ENCODE results near the gene PATJ. TPM values are rescaled to one million over a fixed set of nuclear protein-coding genes. Genes with fewer than 3 reads are reported as not detected.
"Not testable (repeated sequence)": the region's sequence is repeated elsewhere in the genome, so short reads cannot be mapped to it uniquely, and the experiment has no call there.

Gene PATJ
- total RNA-seq, 2 donors from 2014 or later = 47.8 to 64.5 TPM

DNA sequence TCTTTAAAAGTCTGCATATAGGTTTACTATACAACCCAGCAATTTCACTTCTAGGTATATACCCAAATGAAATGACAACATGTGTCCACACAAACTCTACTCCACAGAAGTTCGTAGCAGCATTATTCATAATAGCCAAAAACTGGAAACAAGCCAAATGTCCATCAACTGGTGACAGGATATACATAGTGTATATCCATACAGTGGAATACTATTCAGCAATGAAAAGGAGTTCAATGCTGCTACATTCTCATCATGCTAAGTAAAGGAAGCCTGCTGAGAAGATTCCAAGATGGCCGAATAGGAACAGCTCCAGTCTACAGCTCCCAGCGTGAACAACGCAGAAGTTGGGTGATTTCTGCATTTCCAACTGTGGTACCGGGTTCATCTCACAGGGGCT, 200.6 kb downstream of the PATJ start:
- H3K9me3 ChIP-seq = no peaks in the 10 kb centered on the region
- H3K27ac ChIP-seq = no peak overlapping the region
- no peaks in the 10 kb centered on the region for H3K4me1 ChIP-seq (ENCODE audit: control insufficient read depth in 1 of 2, low read depth in 2 of 2)
- ATAC-seq (ENCODE audit: insufficient number of reproducible peaks, low FRiP score, low read depth) (no peak), DNase-seq (ENCODE audit: low spot score) (no peak)
- TF ChIP-seq, protein P1, sequence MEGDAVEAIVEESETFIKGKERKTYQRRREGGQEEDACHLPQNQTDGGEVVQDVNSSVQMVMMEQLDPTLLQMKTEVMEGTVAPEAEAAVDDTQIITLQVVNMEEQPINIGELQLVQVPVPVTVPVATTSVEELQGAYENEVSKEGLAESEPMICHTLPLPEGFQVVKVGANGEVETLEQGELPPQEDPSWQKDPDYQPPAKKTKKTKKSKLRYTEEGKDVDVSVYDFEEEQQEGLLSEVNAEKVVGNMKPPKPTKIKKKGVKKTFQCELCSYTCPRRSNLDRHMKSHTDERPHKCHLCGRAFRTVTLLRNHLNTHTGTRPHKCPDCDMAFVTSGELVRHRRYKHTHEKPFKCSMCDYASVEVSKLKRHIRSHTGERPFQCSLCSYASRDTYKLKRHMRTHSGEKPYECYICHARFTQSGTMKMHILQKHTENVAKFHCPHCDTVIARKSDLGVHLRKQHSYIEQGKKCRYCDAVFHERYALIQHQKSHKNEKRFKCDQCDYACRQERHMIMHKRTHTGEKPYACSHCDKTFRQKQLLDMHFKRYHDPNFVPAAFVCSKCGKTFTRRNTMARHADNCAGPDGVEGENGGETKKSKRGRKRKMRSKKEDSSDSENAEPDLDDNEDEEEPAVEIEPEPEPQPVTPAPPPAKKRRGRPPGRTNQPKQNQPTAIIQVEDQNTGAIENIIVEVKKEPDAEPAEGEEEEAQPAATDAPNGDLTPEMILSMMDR (IDR thresholded peaks at IDR 0.05) = no peak
- no peak overlapping the region for H3K4me3 ChIP-seq
- H3K36me3 ChIP-seq = no peaks in the 10 kb centered on the region
- no peaks in the 10 kb centered on the region for H3K27me3 ChIP-seq (replicated peaks; ENCODE audit: insufficient read depth)

DNA sequence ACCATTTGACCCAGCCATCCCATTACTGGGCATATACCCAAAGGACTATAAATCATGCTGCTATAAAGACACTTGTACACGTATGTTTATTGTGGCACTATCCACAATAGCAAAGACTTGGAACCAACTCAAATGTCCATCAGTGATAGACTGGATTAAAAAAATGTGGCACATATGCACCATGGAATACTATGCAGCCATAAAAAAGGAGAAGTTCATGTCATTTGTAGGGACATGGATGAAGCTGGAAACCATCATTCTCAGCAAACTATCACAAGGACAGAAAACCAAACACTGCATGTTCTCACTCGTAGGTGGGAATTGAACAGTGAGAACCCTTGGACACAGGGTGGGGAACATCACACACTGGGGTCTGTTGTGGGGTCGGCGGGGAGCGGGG, 206.4 kb downstream of the PATJ start:
- H3K36me3 ChIP-seq; H3K27ac ChIP-seq; DNase-seq (ENCODE audit: low spot score); H3K27me3 ChIP-seq (replicated peaks; ENCODE audit: insufficient read depth); ATAC-seq (ENCODE audit: insufficient number of reproducible peaks, low FRiP score, low read depth); H3K9me3 ChIP-seq; H3K4me1 ChIP-seq (ENCODE audit: control insufficient read depth in 1 of 2, low read depth in 2 of 2); H3K4me3 ChIP-seq: not testable (repeated sequence)

DNA sequence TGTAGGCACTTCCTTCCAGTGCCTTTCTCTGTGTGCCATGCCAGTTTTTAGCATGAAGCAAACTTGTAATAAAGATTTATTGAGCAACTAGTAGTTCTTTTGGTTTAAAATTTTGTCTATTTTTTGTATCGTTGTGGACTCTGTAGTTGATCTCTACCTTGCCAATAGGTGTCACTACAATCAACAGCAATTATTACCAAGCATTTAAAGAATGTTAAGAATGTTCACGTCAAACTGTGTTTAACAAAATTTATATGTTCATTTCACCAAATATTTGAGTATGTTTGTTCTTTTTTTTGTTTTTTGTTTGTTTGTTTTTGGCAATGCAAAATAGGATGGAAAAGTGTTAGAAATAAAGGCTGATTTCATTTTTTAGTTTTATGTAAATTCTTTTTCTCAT, 208.1 kb downstream of the PATJ start:
- TF ChIP-seq, protein P1 (IDR thresholded peaks at IDR 0.05) = no peak

DNA sequence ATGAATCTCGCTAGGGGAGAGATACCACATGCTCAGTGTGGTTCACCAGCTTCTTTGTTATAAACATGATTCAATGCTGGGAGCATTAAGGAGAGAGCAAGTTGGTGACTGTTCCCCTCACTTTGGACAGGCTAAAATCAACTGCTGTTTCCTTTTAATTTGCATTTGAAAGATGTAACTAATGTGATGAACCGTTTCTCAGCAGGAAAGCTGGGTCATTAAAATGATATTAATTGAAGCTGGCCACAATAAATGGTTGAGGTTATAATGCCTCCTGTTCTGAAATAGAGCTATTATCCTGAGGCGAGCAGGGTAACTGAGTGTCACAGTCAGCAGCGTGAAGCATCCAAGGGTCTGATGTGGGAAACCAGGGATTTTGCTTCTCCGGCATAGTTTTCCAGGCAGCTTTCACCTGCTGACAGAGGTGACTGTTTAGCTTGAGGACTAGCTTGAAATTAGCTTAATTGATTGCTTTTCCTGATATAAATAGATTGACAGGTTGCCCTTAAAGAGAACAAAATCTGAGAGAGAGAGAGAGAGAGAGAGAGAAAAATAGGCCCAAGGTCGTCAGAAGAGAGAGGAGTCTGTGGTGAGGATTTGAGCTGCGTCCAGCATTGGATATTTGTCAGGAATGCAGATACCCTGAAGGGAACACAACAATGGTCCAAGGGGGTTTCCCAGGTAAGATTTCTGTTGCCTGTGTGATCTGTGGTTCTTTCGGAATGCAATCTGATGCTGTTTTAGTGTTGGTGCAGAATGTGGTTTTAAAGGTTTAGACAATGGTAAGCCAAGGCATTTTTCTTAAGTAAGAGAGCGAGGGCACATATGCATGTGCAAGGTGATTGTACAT, 209.7 kb downstream of the PATJ start:
- H3K36me3 ChIP-seq = no peaks in the 10 kb centered on the region
- H3K27me3 ChIP-seq (replicated peaks; ENCODE audit: insufficient read depth) = no peaks in the 10 kb centered on the region
- peaks cover 0 to 4% of the 10 kb centered on the region in 2 donors for H3K4me1 ChIP-seq (ENCODE audit: control insufficient read depth in 1 of 2, low read depth in 2 of 2)
- H3K27ac ChIP-seq = no peak overlapping the region
- ATAC-seq (ENCODE audit: insufficient number of reproducible peaks, low FRiP score, low read depth) (no peak), DNase-seq (ENCODE audit: low spot score) (no peak)
- H3K4me3 ChIP-seq = no peak overlapping the region
- TF ChIP-seq, protein P1 (IDR thresholded peaks at IDR 0.05) = no peak
- no peaks in the 10 kb centered on the region for H3K9me3 ChIP-seq

More for the DNA sequence above, 208.1 kb downstream of the PATJ start:
- H3K27ac ChIP-seq = no peak overlapping the region
- H3K36me3 ChIP-seq = no peaks in the 10 kb centered on the region
- ATAC-seq (ENCODE audit: insufficient number of reproducible peaks, low FRiP score, low read depth) = no peak
- H3K4me3 ChIP-seq = no peak overlapping the region
- peaks cover 0 to 4% of the 10 kb centered on the region in 2 donors for H3K4me1 ChIP-seq (ENCODE audit: control insufficient read depth in 1 of 2, low read depth in 2 of 2)
- no peak for DNase-seq (ENCODE audit: low spot score)
- H3K9me3 ChIP-seq = no peaks in the 10 kb centered on the region
- H3K27me3 ChIP-seq (replicated peaks; ENCODE audit: insufficient read depth) = no peaks in the 10 kb centered on the region

DNA sequence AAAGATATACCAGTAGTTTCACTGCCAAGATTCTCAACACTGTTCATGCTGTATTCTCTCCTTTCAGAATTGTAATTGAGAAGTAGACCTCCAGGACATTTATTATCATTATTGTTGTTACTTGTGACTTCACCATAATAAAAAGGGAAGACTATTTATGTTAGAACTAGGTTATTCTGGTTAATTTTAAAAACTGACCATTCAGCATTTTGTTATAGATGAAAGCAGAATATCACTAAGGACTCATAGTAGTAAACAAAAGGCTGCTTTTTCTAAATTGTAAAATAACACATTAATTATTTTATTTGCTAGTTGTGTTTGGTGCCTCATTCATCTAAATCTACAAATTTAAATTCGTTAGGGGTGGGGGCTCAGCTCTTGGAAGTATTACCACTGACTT, 210.4 kb downstream of the PATJ start:
- TF ChIP-seq, protein P1 (IDR thresholded peaks at IDR 0.05) = no peak
- H3K27ac ChIP-seq = no peak overlapping the region
- DNase-seq (ENCODE audit: low spot score) = no peak

More for the DNA sequence above, 210.4 kb downstream of the PATJ start:
- H3K36me3 ChIP-seq = no peaks in the 10 kb centered on the region
- H3K4me3 ChIP-seq = no peak overlapping the region
- ATAC-seq (ENCODE audit: insufficient number of reproducible peaks, low FRiP score, low read depth) = no peak
- no peaks in the 10 kb centered on the region for H3K9me3 ChIP-seq
- no peaks in the 10 kb centered on the region for H3K27me3 ChIP-seq (replicated peaks; ENCODE audit: insufficient read depth)
- H3K4me1 ChIP-seq (ENCODE audit: control insufficient read depth in 1 of 2, low read depth in 2 of 2) = peaks cover 0 to 4% of the 10 kb centered on the region in 2 donors

Measured in thoracic aorta (tissue), 2 donors.